ENCODE data around the gene STARD9. TPM values are rescaled to one million over a fixed set of nuclear protein-coding genes. Genes with fewer than 3 reads are reported as not detected.

Gene STARD9
- total RNA-seq, 1 donor from 2014 or later: 8.8 TPM

GRCh38 chr15:42602501-42602900 is 27.1 kb downstream of the STARD9 start:
- Mint-ChIP-seq H3K27ac (no peak overlapping the region), H3K36me3 (ENCODE audit: low read depth) (peaks cover 18% of the 10 kb centered on the region), H3K4me1 (peaks cover 27% of the 10 kb centered on the region), H3K9me3 (no peaks in the 10 kb centered on the region), H3K4me3 (no peak overlapping the region), H3K27me3 (no peaks in the 10 kb centered on the region)
- DNase-seq: no peak
- intact Hi-C loops (cut with micrococcal nuclease): no loop called here

GRCh38 chr15:42603978-42604377 is 28.6 kb downstream of the STARD9 start:
- no peak overlapping the region for H3K4me3 Mint-ChIP-seq
- H3K36me3 Mint-ChIP-seq (ENCODE audit: low read depth): peaks cover 18% of the 10 kb centered on the region
- H3K27me3 Mint-ChIP-seq: no peaks in the 10 kb centered on the region
- H3K4me1 Mint-ChIP-seq: peaks cover 41% of the 10 kb centered on the region
- intact Hi-C loops (cut with micrococcal nuclease): no loop called here
- H3K27ac Mint-ChIP-seq: no peak overlapping the region
- H3K9me3 Mint-ChIP-seq: no peaks in the 10 kb centered on the region
- no peak for DNase-seq

- peak overlapping the region; percentile 90 for H3K27ac Mint-ChIP-seq
- peak overlapping the region; percentile 55 for H3K4me3 Mint-ChIP-seq
- intact Hi-C loops (cut with micrococcal nuclease): loop anchor here (1.0 kb wide), 1 partner anchor 30 kb away; the partner anchor contains the start of gene STARD9
- peaks cover 47% of the 10 kb centered on the region for H3K4me1 Mint-ChIP-seq
- H3K9me3 Mint-ChIP-seq: no peaks in the 10 kb centered on the region
- H3K27me3 Mint-ChIP-seq: no peaks in the 10 kb centered on the region
- peaks cover 15% of the 10 kb centered on the region for H3K36me3 Mint-ChIP-seq (ENCODE audit: low read depth)
- DNase-seq: peak; percentile 68
These were observed 29.7 kb downstream of the STARD9 start for GRCh38 chr15:42604894-42605744.

GRCh38 chr15:42605796-42606195 is 30.4 kb downstream of the STARD9 start:
- no peaks in the 10 kb centered on the region for H3K27me3 Mint-ChIP-seq
- peaks cover 13% of the 10 kb centered on the region for H3K36me3 Mint-ChIP-seq (ENCODE audit: low read depth)
- DNase-seq: no peak
- H3K4me3 Mint-ChIP-seq: peak overlapping the region; percentile 55
- H3K27ac Mint-ChIP-seq: peak overlapping the region; percentile 90
- intact Hi-C loops (cut with micrococcal nuclease): loop anchor here (1.0 kb wide), 1 partner anchor 30 kb away; the partner anchor contains the start of gene STARD9
- H3K9me3 Mint-ChIP-seq: no peaks in the 10 kb centered on the region
- H3K4me1 Mint-ChIP-seq: peaks cover 47% of the 10 kb centered on the region

GRCh38 chr15:42608110-42608531 is 32.7 kb downstream of the STARD9 start:
- intact Hi-C loops (cut with micrococcal nuclease): no loop called here
- H3K9me3 Mint-ChIP-seq: no peaks in the 10 kb centered on the region
- H3K4me3 Mint-ChIP-seq: peak overlapping the region; percentile 73
- H3K36me3 Mint-ChIP-seq (ENCODE audit: low read depth): peaks cover 8% of the 10 kb centered on the region
- H3K27ac Mint-ChIP-seq: peak overlapping the region; percentile 82
- H3K27me3 Mint-ChIP-seq: no peaks in the 10 kb centered on the region
- peak; percentile 90 for DNase-seq
- peaks cover 45% of the 10 kb centered on the region for H3K4me1 Mint-ChIP-seq

- Mint-ChIP-seq H3K36me3 (ENCODE audit: low read depth) (peaks cover 5% of the 10 kb centered on the region), H3K27me3 (no peaks in the 10 kb centered on the region), H3K27ac (peak overlapping the region; percentile 81), H3K4me1 (peaks cover 43% of the 10 kb centered on the region), H3K9me3 (no peaks in the 10 kb centered on the region), H3K4me3 (peak overlapping the region; percentile 73)
- intact Hi-C loops (cut with micrococcal nuclease): no loop called here
- DNase-seq: peak; percentile 64
These were observed 33.5 kb downstream of the STARD9 start for GRCh38 chr15:42608752-42609488.

GRCh38 chr15:42611532-42611931 is 36.1 kb downstream of the STARD9 start:
- peaks cover 3% of the 10 kb centered on the region for H3K36me3 Mint-ChIP-seq (ENCODE audit: low read depth)
- no peak for DNase-seq
- H3K27ac Mint-ChIP-seq: no peak overlapping the region
- H3K4me1 Mint-ChIP-seq: peaks cover 22% of the 10 kb centered on the region
- no peaks in the 10 kb centered on the region for H3K9me3 Mint-ChIP-seq
- intact Hi-C loops (cut with micrococcal nuclease): no loop called here
- H3K4me3 Mint-ChIP-seq: no peak overlapping the region
- H3K27me3 Mint-ChIP-seq: no peaks in the 10 kb centered on the region

GRCh38 chr15:42612367-42612912 is 37.0 kb downstream of the STARD9 start:
- DNase-seq: no peak
- Mint-ChIP-seq H3K36me3 (ENCODE audit: low read depth) (peaks cover 3% of the 10 kb centered on the region), H3K27ac (no peak overlapping the region), H3K4me1 (peaks cover 20% of the 10 kb centered on the region), H3K4me3 (no peak overlapping the region), H3K9me3 (no peaks in the 10 kb centered on the region), H3K27me3 (no peaks in the 10 kb centered on the region)
- intact Hi-C loops (cut with micrococcal nuclease): no loop called here

- peaks cover 4% of the 10 kb centered on the region for H3K4me1 Mint-ChIP-seq
- intact Hi-C loops (cut with micrococcal nuclease): no loop called here
- H3K27ac Mint-ChIP-seq: no peak overlapping the region
- no peaks in the 10 kb centered on the region for H3K9me3 Mint-ChIP-seq
- H3K4me3 Mint-ChIP-seq: no peak overlapping the region
- H3K27me3 Mint-ChIP-seq: no peaks in the 10 kb centered on the region
- H3K36me3 Mint-ChIP-seq (ENCODE audit: low read depth): peaks cover 4% of the 10 kb centered on the region
- no peak for DNase-seq
These were observed 40.7 kb downstream of the STARD9 start for GRCh38 chr15:42616107-42616506.

GRCh38 chr15:42619656-42620371 is 44.4 kb downstream of the STARD9 start:
- no peak overlapping the region for H3K27ac Mint-ChIP-seq
- no peak overlapping the region for H3K4me3 Mint-ChIP-seq
- DNase-seq: no peak
- H3K4me1 Mint-ChIP-seq: peaks cover 4% of the 10 kb centered on the region
- H3K27me3 Mint-ChIP-seq: no peaks in the 10 kb centered on the region
- H3K36me3 Mint-ChIP-seq (ENCODE audit: low read depth): peaks cover 1% of the 10 kb centered on the region
- no peaks in the 10 kb centered on the region for H3K9me3 Mint-ChIP-seq
- intact Hi-C loops (cut with micrococcal nuclease): no loop called here

GRCh38 chr15:42621386-42621785 is 46.0 kb downstream of the STARD9 start:
- intact Hi-C loops (cut with micrococcal nuclease): no loop called here
- peaks cover 1% of the 10 kb centered on the region for H3K36me3 Mint-ChIP-seq (ENCODE audit: low read depth)
- H3K27me3 Mint-ChIP-seq: no peaks in the 10 kb centered on the region
- peaks cover 4% of the 10 kb centered on the region for H3K4me1 Mint-ChIP-seq
- H3K27ac Mint-ChIP-seq: no peak overlapping the region
- H3K9me3 Mint-ChIP-seq: no peaks in the 10 kb centered on the region
- no peak overlapping the region for H3K4me3 Mint-ChIP-seq
- no peak for DNase-seq

- no peaks in the 10 kb centered on the region for H3K27me3 Mint-ChIP-seq
- H3K9me3 Mint-ChIP-seq: no peaks in the 10 kb centered on the region
- peaks cover 4% of the 10 kb centered on the region for H3K4me1 Mint-ChIP-seq
- H3K36me3 Mint-ChIP-seq (ENCODE audit: low read depth): peaks cover 1% of the 10 kb centered on the region
- peak overlapping the region; percentile 52 for H3K27ac Mint-ChIP-seq
- no peak overlapping the region for H3K4me3 Mint-ChIP-seq
- no peak for DNase-seq
- intact Hi-C loops (cut with micrococcal nuclease): no loop called here
These were observed 46.9 kb downstream of the STARD9 start for GRCh38 chr15:42621996-42622925.

GRCh38 chr15:42623951-42624350 is 48.5 kb downstream of the STARD9 start:
- Mint-ChIP-seq H3K27me3 (no peaks in the 10 kb centered on the region), H3K4me1 (peaks cover 4% of the 10 kb centered on the region), H3K4me3 (no peak overlapping the region), H3K27ac (no peak overlapping the region), H3K36me3 (ENCODE audit: low read depth) (no peaks in the 10 kb centered on the region), H3K9me3 (no peaks in the 10 kb centered on the region)
- DNase-seq: no peak
- intact Hi-C loops (cut with micrococcal nuclease): no loop called here

Measured in activated CD4-positive, alpha-beta T cell treated with anti-CD3 and anti-CD28 coated beads, Interleukin-2, amount 10 ng/mL, durations not matched to agents 24 days and 14 days (primary cell).